Esophagus squamous epithelium (tissue), 4 donors: ENCODE measurements around the gene ZNF333.

Experiments
- POLR2A ChIP-seq, 4 donors: fragments of 450-650 bp; IDR thresholded peaks; one replicate each; pipeline ENCODE4 v1.6.1; 2017; ENCODE audit warnings: antibody characterized with exemption in 4 of 4, mild to moderate bottlenecking in 4 of 4, moderate library complexity in 3 of 4
- TF ChIP-seq, protein P1 (sequence below), 6 experiments: fragments of 450-650 bp in 4 of 6; fragments of 200-600 bp in 2 of 6; sonication (generic) in 2 of 6; IDR thresholded peaks; one replicate each; pipeline ENCODE4 v1.5.1; 2016 to 2019; ENCODE audit warnings: antibody characterized with exemption in 6 of 6, mild to moderate bottlenecking in 4 of 6, moderate library complexity in 4 of 6

DNA sequence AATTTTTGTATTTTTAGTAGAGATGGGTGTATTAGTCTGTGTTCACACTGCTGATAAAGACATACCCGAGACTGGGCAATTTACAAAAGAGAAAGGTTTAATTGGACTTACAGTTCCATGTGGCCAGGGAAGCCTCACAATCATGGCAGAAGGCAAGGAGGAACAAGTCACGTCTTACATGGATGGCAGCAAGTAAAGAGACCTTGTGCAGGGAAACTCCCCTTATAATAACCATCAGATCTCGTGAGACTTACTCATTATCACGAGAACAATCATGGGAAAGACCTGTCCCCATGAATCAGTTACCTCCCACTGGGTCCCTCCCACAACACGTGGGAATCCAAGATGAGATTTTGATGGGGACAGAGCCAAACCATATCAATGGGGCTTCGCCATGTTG, 14.6 kb downstream of the ZNF333 start:
- TF ChIP-seq, protein P1, sequence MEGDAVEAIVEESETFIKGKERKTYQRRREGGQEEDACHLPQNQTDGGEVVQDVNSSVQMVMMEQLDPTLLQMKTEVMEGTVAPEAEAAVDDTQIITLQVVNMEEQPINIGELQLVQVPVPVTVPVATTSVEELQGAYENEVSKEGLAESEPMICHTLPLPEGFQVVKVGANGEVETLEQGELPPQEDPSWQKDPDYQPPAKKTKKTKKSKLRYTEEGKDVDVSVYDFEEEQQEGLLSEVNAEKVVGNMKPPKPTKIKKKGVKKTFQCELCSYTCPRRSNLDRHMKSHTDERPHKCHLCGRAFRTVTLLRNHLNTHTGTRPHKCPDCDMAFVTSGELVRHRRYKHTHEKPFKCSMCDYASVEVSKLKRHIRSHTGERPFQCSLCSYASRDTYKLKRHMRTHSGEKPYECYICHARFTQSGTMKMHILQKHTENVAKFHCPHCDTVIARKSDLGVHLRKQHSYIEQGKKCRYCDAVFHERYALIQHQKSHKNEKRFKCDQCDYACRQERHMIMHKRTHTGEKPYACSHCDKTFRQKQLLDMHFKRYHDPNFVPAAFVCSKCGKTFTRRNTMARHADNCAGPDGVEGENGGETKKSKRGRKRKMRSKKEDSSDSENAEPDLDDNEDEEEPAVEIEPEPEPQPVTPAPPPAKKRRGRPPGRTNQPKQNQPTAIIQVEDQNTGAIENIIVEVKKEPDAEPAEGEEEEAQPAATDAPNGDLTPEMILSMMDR (IDR thresholded peaks at IDR 0.05) = no peak
- no peak for TF ChIP-seq POLR2A (IDR thresholded peaks at IDR 0.05)
